HG03439 (cell line): Measurements from ENCODE around the gene PCNT.
A peak's percentile ranks its signal among the peaks of the same experiment; 100 is the strongest.
"Not testable (repeated sequence)": the region's sequence is repeated elsewhere in the genome, so short reads cannot be mapped to it uniquely, and the experiment has no call there.

Experiments used
- ATAC-seq: cut with Tn5 transposase; IDR thresholded peaks from one replicate; pipeline ENCODE4 v1.9.1; 2021; ENCODE audit warnings: mild to moderate bottlenecking, moderate library complexity; ENCODE audit not compliant: unreplicated experiment

PCNT gene

DNA sequence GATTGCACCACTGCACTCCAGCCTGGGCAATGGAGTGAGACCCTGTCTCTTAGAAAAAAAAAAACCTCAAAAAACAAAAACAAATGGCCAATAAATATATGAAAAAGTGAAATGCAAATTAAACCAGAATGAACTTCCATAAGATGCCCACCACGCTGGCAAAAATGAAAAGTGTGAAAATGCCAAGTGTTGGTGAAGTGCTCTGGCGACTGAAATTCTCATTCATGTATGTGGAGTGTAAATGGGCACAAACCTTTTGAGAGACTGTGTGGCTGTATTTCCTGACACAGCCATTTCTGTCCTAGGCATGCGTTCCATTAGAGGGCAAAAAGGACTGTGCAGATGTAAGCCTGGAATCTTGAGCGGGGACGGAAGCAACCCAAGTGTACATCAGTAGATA, 19.5 kb upstream of the PCNT start:
- ATAC-seq: no peak

DNA sequence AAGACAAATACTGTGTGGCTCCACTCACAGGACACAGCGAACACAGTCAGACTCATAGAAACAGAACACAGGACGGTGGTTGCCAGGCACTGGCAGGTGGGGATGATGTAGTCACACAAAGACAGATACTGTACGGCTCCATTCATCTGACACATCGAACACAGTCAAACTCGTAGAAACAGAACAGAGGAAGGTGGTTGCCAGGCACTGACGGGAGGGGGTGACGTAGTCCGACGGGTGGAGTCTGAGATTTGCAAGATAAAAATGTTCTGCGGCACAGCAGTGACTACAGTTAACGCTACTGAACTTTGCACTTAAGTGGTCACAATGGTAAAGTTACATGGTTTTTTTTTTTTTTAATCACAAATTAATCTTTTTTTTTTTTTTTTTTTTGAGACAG, 19.0 kb upstream of the PCNT start:
- ATAC-seq: no peak

DNA sequence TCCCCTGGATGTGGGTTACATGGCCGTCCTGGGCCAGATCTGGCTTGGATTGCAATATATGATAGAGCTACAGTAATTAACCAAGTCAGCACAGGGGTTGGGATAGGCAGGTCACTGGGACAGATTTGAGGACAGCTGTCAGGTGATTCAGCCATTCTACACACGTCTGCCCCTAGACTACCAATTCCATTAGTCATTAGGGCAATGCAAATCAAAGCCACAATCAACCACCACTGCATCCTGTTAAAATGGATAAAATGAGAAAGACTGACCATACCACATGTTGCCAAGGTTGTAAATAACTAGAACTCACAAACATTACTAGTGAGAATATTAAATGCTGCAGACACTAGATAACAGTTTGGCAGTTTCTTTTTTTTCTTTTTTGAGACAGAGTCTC, 16.3 kb upstream of the PCNT start:
- ATAC-seq: no peak

DNA sequence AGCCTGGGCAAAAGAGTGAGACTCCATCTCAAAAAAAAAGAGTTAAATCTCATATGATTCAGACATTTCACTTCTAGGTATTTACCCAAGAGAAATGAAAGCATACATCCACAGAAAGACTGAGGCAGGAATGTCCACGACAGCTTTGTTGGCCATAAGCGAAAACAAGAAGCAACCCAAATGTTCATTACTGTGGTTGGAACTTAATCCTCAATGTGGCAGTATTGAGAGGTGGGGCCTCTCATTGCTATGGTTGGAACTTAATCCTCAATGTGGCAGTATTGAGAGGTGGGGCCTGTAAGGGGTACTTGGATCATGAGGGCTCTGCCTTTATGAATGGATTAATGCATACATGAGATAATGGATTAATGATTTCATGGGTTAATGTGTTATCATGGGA, 15.5 kb upstream of the PCNT start:
- ATAC-seq: no peak

DNA sequence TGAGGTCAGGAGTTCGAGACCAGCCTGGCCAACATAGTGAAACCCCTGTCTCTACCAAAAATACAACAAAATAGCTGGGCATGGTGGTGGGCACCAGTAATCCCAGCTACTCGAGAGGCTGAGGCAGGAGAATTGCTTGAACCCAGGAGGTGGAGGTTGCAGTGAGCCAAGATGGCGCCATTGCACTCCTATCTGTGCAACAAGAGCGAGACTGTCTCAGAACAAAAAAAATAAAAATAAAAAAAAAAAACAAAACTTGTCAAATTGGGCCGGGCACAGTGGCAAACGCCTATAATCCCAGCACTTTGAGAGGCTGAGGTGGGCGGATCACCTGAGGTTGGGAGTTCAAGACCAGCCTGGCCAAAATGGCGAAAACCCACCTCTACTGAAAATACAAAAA, 13.7 kb upstream of the PCNT start:
- ATAC-seq: not testable (repeated sequence)

GRCh38 chr21:46311568-46311967, 12.4 kb upstream of the PCNT start:
- ATAC-seq: no peak

DNA sequence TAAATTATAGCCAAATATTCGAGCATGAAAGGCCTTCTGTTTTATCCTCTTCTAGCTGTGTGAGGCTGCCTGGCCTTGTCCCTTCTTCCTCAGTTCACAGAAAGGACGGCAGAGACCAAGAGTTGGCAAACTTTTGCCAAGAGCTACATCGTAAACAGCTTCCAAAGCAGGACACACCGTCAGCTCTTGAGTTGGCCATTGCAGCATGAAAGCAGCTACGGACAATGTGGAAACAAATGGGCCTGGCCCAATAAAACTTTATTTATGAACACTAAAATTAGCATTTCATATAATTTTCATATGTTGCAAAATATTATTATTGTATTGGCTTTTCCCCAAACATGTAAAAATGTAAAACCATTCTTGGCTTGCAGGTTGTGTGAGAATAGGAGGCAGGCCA, 11.0 kb upstream of the PCNT start:
- no peak for ATAC-seq

- no peak for ATAC-seq
These were observed 9.4 kb upstream of the PCNT start for GRCh38 chr21:46314441-46315020.

DNA sequence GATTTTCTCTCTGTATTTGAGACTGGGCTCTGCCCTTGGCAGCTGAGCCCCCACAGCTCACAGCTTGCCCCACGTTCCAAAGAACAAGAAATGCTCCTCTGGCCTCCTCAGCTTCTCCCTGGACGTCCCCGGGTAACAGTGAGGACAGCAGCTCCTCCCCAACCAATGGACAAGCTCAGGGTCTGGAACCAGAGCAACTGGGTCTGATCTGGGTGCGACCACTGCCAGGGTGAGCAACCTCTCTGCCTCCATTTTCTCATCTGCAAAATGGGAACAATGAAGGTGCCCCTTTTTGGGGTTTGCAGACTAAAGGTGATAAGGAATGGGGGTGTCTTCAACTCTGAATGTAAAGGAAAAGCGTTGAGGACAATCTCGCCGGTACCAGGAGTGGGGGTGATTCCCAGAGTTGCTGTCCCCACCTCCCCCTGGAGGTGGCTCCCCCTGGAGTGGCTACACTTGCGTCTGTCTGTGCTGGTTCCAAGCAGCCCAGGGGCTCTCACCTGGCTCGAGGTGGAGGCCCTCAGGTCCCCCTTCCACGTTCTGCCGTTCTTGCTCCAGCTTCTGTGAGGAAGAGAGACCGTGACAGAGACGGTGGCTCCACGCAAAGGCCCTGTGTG, 7.1 kb upstream of the PCNT start:
- ATAC-seq: no peak

GRCh38 chr21:46317710-46318463, 6.1 kb upstream of the PCNT start:
- ATAC-seq: no peak

DNA sequence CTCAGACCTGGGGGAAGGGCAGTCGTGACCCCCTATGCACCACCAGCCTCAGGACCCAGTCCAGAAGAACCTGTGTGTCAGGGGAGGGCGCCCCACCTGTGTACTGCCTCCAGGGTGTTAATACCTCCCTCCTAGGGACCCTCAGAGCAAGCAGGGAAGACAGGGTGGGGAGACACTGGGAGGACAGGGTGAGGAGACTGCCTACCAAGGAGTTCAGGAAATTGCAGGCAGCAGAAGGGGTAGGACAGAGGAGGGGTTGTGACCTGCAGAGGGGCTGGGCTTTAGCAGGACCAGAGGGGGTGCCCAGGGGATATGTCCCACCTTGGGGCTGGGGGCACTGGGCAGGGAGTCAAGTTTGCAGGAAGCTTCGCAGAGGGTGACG, 5.5 kb upstream of the PCNT start:
- ATAC-seq: no peak

- ATAC-seq: no peak
These were observed 4.8 kb upstream of the PCNT start for GRCh38 chr21:46319186-46319585.

DNA sequence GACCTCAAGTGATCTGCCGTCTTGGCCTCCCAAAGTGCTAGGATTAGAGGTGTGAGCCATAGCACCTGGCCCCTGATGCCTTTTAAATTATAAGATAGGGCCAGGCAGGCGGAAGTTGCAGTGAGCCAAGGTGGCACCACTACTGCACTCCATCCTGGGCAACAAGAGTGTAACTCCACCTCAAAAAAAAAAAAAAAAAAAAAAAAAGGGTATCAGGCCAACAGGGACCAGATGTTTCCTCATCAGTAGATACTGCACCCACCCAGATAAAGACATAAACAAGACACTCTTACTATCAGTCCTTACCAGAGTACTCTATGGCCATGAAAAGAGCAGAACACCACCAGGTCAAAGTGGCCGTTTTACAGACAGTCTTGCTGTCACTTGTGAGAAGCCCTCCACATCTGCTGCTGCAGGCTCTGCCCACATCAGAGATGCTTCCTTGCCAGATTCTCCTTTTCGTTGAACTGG, 3.6 kb upstream of the PCNT start:
- no peak for ATAC-seq

DNA sequence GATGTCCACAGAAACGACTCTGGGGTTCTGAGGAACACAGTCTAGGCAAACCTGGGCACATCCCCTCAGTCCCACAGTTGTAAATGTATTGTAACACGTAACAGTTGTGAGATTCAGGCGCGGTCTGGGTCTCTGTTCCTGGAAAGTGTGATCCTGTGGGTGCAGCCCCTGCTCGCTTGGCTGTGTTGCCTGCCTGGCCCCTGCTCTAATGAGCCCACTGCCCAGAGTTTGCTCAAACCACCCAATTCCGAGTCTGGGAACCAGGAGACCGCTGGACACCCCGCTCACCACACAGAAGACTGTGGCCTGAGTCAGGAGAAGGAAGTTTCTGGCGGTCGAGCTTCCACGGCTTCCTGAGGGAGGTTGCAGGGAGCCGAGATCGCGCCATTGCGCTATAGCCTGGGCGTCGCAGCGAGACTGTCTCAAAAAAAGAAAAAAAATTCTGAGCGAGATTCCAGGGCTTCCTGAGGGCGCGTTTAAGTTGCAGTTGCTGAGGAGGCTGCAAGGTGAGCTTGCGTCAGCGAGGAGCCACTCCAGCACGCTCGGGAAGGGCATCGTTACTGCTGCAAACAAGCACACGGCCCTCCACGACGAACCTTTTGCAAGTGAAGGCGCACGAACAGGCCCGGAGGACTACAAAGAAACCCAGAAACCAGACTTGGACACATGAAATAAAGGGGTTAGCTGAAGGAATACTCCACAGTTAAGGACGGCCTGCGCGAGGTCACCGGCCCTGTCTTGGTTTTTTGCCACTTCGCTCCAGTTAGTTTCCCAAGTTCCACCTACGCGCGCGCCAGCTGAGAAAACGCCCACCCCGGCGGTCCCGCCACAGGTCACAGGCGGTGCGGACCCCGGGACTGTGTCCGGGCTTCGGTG, 1.4 kb upstream of the PCNT start:
- no peak for ATAC-seq

DNA sequence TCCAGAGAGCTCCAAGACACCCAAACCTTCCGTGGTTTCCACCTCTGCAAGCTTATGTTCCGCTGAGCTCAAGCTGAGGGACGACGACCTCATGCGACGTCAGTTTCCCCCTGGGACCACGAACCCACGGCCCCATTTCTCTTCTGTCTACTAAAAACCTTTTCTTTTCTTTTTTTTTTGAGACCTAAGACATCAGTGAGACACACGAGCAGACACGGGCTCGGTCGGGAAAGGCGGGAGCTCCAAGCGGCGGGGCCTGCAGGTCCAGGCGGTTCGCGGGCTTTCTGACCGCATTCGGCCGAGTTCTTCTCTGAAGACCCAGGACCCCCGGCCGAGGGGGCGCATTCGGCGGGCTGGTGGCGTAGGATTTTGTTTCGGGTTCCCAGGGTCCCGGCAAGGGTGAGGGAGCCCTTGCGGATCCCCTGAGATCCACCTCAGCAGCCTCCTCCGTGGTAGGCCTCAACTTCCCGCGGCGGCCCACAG, 688 bp upstream of the PCNT start:
- peak; percentile 9 for ATAC-seq

- peak; percentile 56 for ATAC-seq
These were observed 575 bp downstream of the PCNT start for GRCh38 chr21:46324390-46325072.

GRCh38 chr21:46325073-46325912, 1.3 kb downstream of the PCNT start:
- ATAC-seq: no peak

DNA sequence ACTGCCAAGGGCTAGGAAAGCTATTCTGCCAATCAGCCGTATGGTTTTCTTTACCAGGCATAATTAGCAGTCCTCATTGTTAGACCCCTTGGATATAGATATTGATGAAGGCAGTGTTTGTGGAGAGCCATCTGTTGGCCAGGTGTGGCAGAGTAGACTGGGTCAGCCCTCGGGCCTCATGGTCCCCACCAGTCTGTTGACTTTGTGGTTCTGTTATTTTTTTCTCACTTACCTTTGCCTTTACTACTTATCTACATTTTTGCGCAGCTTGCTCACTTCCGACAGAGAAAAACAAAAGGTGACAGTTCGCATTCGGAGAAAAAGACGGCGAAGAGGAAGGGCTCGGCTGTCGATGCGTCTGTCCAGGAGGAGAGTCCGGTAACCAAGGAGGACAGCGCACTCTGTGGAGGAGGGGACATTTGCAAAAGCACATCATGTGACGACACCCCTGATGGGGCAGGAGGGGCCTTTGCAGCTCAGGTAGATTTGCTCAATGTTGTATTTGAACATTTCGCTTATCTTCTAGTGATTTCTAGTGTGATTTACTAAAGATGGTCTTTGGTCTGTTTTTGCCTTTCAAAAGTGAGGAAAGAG, 2.3 kb downstream of the PCNT start:
- ATAC-seq: no peak

GRCh38 chr21:46327711-46328110, 3.8 kb downstream of the PCNT start:
- ATAC-seq: no peak
